Measurements from ENCODE around the gene ARHGEF16.

Gene ARHGEF16

GRCh38 chr1:3485016-3485415 lies 30.6 kb downstream of the ARHGEF16 start:
- no peak for TF ChIP-seq FOXM1 (IDR thresholded peaks at IDR 0.05; ENCODE audit: borderline replicate concordance, low read depth)
- no peak for TF ChIP-seq EP300 (IDR thresholded peaks at IDR 0.05; ENCODE audit: borderline replicate concordance)
- TF ChIP-seq ZBTB7A (IDR thresholded peaks at IDR 0.05; ENCODE audit: low read depth): no peak
- no peak for TF ChIP-seq TAF1 (IDR thresholded peaks at IDR 0.05; ENCODE audit: low read depth)
- TF ChIP-seq, protein P1, sequence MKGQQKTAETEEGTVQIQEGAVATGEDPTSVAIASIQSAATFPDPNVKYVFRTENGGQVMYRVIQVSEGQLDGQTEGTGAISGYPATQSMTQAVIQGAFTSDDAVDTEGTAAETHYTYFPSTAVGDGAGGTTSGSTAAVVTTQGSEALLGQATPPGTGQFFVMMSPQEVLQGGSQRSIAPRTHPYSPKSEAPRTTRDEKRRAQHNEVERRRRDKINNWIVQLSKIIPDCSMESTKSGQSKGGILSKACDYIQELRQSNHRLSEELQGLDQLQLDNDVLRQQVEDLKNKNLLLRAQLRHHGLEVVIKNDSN (IDR thresholded peaks at IDR 0.05): no peak
- TF ChIP-seq CEBPB (IDR thresholded peaks at IDR 0.05): no peak
- no peak for TF ChIP-seq TEAD4 (IDR thresholded peaks at IDR 0.05)
- TF ChIP-seq REST (IDR thresholded peaks at IDR 0.05; ENCODE audit: low read depth): no peak
- no peak for TF ChIP-seq YY1 (IDR thresholded peaks at IDR 0.05; ENCODE audit: low read depth)
- TF ChIP-seq NFIC (IDR thresholded peaks at IDR 0.05): no peak
- TF ChIP-seq TCF12 (IDR thresholded peaks at IDR 0.05; ENCODE audit: low read depth): no peak
- TF ChIP-seq RAD21 (IDR thresholded peaks at IDR 0.05; ENCODE audit: low read depth): no peak

GRCh38 chr1:3488432-3488831 lies 34.0 kb downstream of the ARHGEF16 start:
- no peak for TF ChIP-seq EP300 (IDR thresholded peaks at IDR 0.05; ENCODE audit: borderline replicate concordance)
- no peak for TF ChIP-seq REST (IDR thresholded peaks at IDR 0.05; ENCODE audit: low read depth)

DNA sequence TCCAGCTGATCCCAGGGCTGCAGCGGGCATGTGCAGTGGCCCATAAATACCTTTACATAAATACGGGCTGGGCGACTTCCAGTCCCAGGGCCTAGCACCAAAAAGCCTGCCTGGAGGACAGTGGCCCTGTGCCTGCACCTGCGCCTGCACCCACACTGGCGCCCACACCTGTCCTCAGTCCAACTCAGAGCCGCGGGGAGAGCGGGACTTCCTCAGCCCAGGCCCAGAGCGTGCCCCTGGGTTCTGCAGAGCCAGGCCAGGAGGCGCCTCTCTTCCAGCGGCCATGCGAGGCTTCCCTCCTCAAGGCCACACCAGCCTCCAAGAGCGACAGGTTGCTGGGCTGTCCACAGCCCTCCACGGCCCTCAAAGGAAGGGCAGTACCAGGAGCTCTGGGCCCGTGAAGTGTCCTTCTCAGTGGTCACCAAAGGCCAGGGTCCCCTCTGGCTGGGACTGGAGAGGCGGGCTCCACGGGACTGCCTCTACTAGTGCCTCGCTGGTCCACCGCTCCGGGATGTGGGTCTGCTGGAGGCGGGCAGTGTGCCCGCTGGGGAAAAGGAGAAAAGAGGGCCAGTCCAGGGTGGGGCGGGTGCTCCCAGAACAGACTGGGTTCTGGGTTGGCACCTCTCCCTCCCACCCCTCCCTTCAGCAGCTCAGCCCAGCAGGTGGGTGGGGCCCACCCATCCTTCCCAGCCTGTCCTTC lies 35.7 kb downstream of the ARHGEF16 start:
- TF ChIP-seq REST (IDR thresholded peaks at IDR 0.05; ENCODE audit: low read depth): no peak
- TF ChIP-seq TAF1 (IDR thresholded peaks at IDR 0.05; ENCODE audit: low read depth): no peak
- no peak for TF ChIP-seq ZBTB7A (IDR thresholded peaks at IDR 0.05; ENCODE audit: low read depth)
- no peak for TF ChIP-seq CEBPB (IDR thresholded peaks at IDR 0.05)
- no peak for TF ChIP-seq TCF12 (IDR thresholded peaks at IDR 0.05; ENCODE audit: low read depth)
- TF ChIP-seq NFIC (IDR thresholded peaks at IDR 0.05): no peak
- TF ChIP-seq, protein P2, sequence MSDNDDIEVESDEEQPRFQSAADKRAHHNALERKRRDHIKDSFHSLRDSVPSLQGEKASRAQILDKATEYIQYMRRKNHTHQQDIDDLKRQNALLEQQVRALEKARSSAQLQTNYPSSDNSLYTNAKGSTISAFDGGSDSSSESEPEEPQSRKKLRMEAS (IDR thresholded peaks at IDR 0.05): no peak
- TF ChIP-seq TEAD4 (IDR thresholded peaks at IDR 0.05): no peak

GRCh38 chr1:3491291-3492246 lies 37.1 kb downstream of the ARHGEF16 start:
- 0 out of 2 replicates have a peak, but pooled peaks have one; percentile 33 for TF ChIP-seq TEAD4 (IDR thresholded peaks at IDR 0.05)
- TF ChIP-seq FOXM1 (IDR thresholded peaks at IDR 0.05; ENCODE audit: borderline replicate concordance, low read depth): no peak
- TF ChIP-seq RAD21 (IDR thresholded peaks at IDR 0.05; ENCODE audit: low read depth): peak; percentile 83

- TF ChIP-seq YY1 (IDR thresholded peaks at IDR 0.05; ENCODE audit: low read depth): no peak
- TF ChIP-seq, protein P2 (IDR thresholded peaks at IDR 0.05): no peak
- no peak for TF ChIP-seq REST (IDR thresholded peaks at IDR 0.05; ENCODE audit: low read depth)
- TF ChIP-seq CREB1 (IDR thresholded peaks at IDR 0.05; ENCODE audit: low read depth): no peak
- no peak for TF ChIP-seq EP300 (IDR thresholded peaks at IDR 0.05; ENCODE audit: borderline replicate concordance)
- no peak for TF ChIP-seq RAD21 (IDR thresholded peaks at IDR 0.05; ENCODE audit: low read depth)
- TF ChIP-seq CEBPB (IDR thresholded peaks at IDR 0.05): no peak
- no peak; the same call in 1 of the 2 replicates for TF ChIP-seq ZBTB7A (IDR thresholded peaks at IDR 0.05; ENCODE audit: low read depth)
- TF ChIP-seq NFIC (IDR thresholded peaks at IDR 0.05): no peak
- no peak for TF ChIP-seq TEAD4 (IDR thresholded peaks at IDR 0.05)
- TF ChIP-seq EGR1 (IDR thresholded peaks at IDR 0.05): no peak
- no peak for TF ChIP-seq TCF12 (IDR thresholded peaks at IDR 0.05; ENCODE audit: low read depth)
- TF ChIP-seq, protein P1 (IDR thresholded peaks at IDR 0.05): no peak
- TF ChIP-seq FOXM1 (IDR thresholded peaks at IDR 0.05; ENCODE audit: borderline replicate concordance, low read depth): no peak
- no peak for TF ChIP-seq TAF1 (IDR thresholded peaks at IDR 0.05; ENCODE audit: low read depth)
These were observed 38.2 kb downstream of the ARHGEF16 start for GRCh38 chr1:3492545-3493246.

Data from Ishikawa (cell line).